Caco-2 (cell line): ENCODE measurements around the gene CASP5. TPM values are rescaled to one million over a fixed set of nuclear protein-coding genes. Genes with fewer than 3 reads are reported as not detected.

Experiments
- BruUV-seq: library from RNA; stranded (reverse); fragments of 400-500 nt; replicated peaks from 2 replicates; lab custom pipeline; 2021; lab: Mats Ljungman, UMichigan
- CTCF ChIA-PET: fragments of 300-600 bp; sonication (Branson Sonifier 250); formaldehyde crosslinking; loops from one replicate; lab custom pipeline; 2022; ENCODE audit warnings: antibody characterized with exemption; lab: Charles Lee
- POLR2A ChIA-PET: fragments of 300-600 bp; sonication (Branson Sonifier 250); formaldehyde crosslinking; loops from one replicate; lab custom pipeline; 2022; ENCODE audit warnings: antibody characterized with exemption; lab: Charles Lee
- DNase-seq, 2 experiments: peaks; one replicate each; pipeline versions ENCODE4 v3.0.0 to v3.0.0-alpha.2; 2020 to 2022
- H3K27me3 ChIP-seq: replicated peaks from 2 replicates; pipeline ENCODE4 v1.6.0; 2011; ENCODE audit warnings: low read length; ENCODE audit not compliant: control insufficient read depth, insufficient read depth
- H3K36me3 ChIP-seq: 2 replicates; pipeline ENCODE4 v1.5.1; 2011; ENCODE audit warnings: low read length; ENCODE audit not compliant: control insufficient read depth, insufficient read depth
- H3K4me1 ChIP-seq: fragments of 250-450 bp; sonication (Bioruptor Pico); 2 replicates; pipeline ENCODE4 v1.5.1; 2020; ENCODE audit warnings: mild to moderate bottlenecking
- H3K4me3 ChIP-seq: 2 replicates; pipeline ENCODE4 v1.5.1; 2011; ENCODE audit warnings: low read depth, mild to moderate bottlenecking, control low read depth, low read length
- H3K9me3 ChIP-seq: fragments of 250-450 bp; sonication (Bioruptor Pico); 2 replicates; pipeline ENCODE4 v1.5.1; 2020; ENCODE audit warnings: mild to moderate bottlenecking, moderate library complexity
- H3K27ac Mint-ChIP-seq: one replicate; pipeline ENCODE4 v1.8.0; 2022; ENCODE audit warnings: mixed read lengths; ENCODE audit not compliant: unreplicated experiment
- H3K27me3 Mint-ChIP-seq: one replicate; pipeline ENCODE4 v1.8.0; 2022; ENCODE audit warnings: mixed read lengths; ENCODE audit not compliant: insufficient read depth, unreplicated experiment
- H3K36me3 Mint-ChIP-seq: one replicate; pipeline ENCODE4 v1.8.0; 2022; ENCODE audit warnings: mild to moderate bottlenecking, mixed read lengths; ENCODE audit not compliant: insufficient read depth, unreplicated experiment
- H3K4me1 Mint-ChIP-seq: one replicate; pipeline ENCODE4 v1.8.0; 2022; ENCODE audit warnings: low read depth, mixed read lengths; ENCODE audit not compliant: unreplicated experiment
- H3K4me3 Mint-ChIP-seq: one replicate; pipeline ENCODE4 v1.8.0; 2022; ENCODE audit warnings: mild to moderate bottlenecking, moderate library complexity, mixed read lengths; ENCODE audit not compliant: unreplicated experiment
- H3K9me3 Mint-ChIP-seq: one replicate; pipeline ENCODE4 v1.8.0; 2022; ENCODE audit warnings: mixed read lengths; ENCODE audit not compliant: unreplicated experiment
- intact Hi-C: fragments of 100-400 bp; cut with micrococcal nuclease; formaldehyde crosslinking; loops from one replicate; pipeline ENCODE4 v1.10.0; 2022; ENCODE audit not compliant: unreplicated experiment
- total RNA-seq: library from RNA; stranded (reverse); gene quantifications from 2 replicates; pipeline ENCODE4 v1.2.3, GENCODE V29; 2022
- TF ChIP-seq, protein P1 (sequence below), 2 experiments: fragments of 200-600 bp in 1 of 2; IDR thresholded peaks; 1 replicate in 1 of 2; 2 replicates in 1 of 2; pipeline versions ENCODE4 v1.5.1 to v1.8.0; 2011 to 2022; ENCODE audit warnings: antibody characterized with exemption in 1 of 2, control low read depth in 1 of 2, inconsistent platforms in 1 of 2, low read depth in 1 of 2, low read length in 1 of 2, mild to moderate bottlenecking in 1 of 2, moderate library complexity in 1 of 2; ENCODE audit not compliant: insufficient read depth in 1 of 2, severe bottlenecking in 1 of 2, unreplicated experiment in 1 of 2

Gene CASP5
- total RNA-seq, 1 experiment from 2014 or later = 1.4 TPM

DNA sequence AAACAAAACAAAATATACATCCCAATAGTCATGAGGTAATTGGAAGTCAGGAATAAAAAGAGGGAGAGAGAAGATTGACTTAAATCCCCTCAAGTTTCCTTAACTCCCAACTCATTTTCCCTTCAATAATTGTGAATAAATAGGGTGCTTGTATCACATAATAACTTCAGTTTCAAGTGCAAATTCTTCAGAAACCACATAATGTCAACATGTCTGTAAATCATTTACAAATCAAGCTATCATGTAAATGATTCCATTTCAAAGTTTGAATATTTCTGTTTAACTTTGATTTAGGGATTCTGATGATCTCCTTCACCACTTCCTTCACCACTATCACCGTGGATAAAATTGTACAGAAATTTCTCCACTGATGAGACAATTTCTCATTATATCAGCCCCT lies 23.2 kb downstream of the CASP5 start:
- TF ChIP-seq, protein P1, sequence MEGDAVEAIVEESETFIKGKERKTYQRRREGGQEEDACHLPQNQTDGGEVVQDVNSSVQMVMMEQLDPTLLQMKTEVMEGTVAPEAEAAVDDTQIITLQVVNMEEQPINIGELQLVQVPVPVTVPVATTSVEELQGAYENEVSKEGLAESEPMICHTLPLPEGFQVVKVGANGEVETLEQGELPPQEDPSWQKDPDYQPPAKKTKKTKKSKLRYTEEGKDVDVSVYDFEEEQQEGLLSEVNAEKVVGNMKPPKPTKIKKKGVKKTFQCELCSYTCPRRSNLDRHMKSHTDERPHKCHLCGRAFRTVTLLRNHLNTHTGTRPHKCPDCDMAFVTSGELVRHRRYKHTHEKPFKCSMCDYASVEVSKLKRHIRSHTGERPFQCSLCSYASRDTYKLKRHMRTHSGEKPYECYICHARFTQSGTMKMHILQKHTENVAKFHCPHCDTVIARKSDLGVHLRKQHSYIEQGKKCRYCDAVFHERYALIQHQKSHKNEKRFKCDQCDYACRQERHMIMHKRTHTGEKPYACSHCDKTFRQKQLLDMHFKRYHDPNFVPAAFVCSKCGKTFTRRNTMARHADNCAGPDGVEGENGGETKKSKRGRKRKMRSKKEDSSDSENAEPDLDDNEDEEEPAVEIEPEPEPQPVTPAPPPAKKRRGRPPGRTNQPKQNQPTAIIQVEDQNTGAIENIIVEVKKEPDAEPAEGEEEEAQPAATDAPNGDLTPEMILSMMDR (IDR thresholded peaks at IDR 0.05; ENCODE audit: insufficient read depth in 1 of 2, low read depth in 1 of 2, low read length in 1 of 2, severe bottlenecking in 1 of 2, unreplicated experiment in 1 of 2) = no peak
- H3K27me3 Mint-ChIP-seq = no peaks in the 10 kb centered on the region
- intact Hi-C loops = loop anchor here (5.0 kb wide), 1 partner anchor 863 kb away; no protein-coding TSS in a partner anchor
- H3K9me3 Mint-ChIP-seq = peaks cover 26% of the 10 kb centered on the region
- CTCF ChIA-PET = no interaction called here
- H3K9me3 ChIP-seq = peaks cover 5% of the 10 kb centered on the region; the same call in 1 of the 2 replicates
- no peak overlapping the region for H3K4me3 ChIP-seq
- DNase-seq = no peak
- POLR2A ChIA-PET = no interaction called here
- H3K4me1 ChIP-seq = peaks cover 14% of the 10 kb centered on the region
- peaks cover 16% of the 10 kb centered on the region for H3K4me1 Mint-ChIP-seq
- no peaks in the 10 kb centered on the region for H3K27me3 ChIP-seq
- BruUV-seq = no TSS peak
- H3K36me3 Mint-ChIP-seq = peaks cover 5% of the 10 kb centered on the region
- no peaks in the 10 kb centered on the region for H3K36me3 ChIP-seq
- H3K27ac Mint-ChIP-seq = no peak overlapping the region
- H3K4me3 Mint-ChIP-seq = no peak overlapping the region

DNA sequence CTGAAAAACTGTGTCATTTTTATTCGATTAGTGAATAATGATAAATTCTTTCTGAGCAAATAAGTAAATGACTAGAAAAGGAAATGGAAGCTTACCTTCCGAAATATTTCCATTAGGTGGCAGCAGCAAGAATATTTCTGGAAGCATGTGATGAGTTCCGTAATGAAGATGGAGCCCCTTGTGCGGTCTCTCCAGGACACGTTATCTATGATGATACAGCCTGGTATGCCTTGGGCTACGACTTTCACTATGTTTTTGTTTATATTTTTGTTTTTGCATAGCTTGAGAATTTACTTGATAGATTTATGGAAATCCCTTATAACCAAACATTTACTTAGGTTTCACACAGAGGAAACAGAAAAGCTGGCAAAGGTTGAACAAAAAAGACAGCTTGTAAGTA lies 25.7 kb downstream of the CASP5 start:
- H3K36me3 ChIP-seq = no peaks in the 10 kb centered on the region
- H3K9me3 ChIP-seq = peaks cover 5% of the 10 kb centered on the region; the same call in 1 of the 2 replicates
- TF ChIP-seq, protein P1 (IDR thresholded peaks at IDR 0.05; ENCODE audit: insufficient read depth in 1 of 2, low read depth in 1 of 2, low read length in 1 of 2, severe bottlenecking in 1 of 2, unreplicated experiment in 1 of 2) = peak; percentile 29 to 46
- DNase-seq = peak in 1 of 2 experiments; percentile 38
- no TSS peak for BruUV-seq
- H3K9me3 Mint-ChIP-seq = peaks cover 31% of the 10 kb centered on the region
- ChIA-PET CTCF (interaction anchor here (0.6 to 1.1 kb wide), 2 partner anchors 28 to 388 kb away, joined by 3 read pairs; no protein-coding TSS in a partner anchor), POLR2A (no interaction called here)
- H3K27me3 ChIP-seq = no peaks in the 10 kb centered on the region
- peaks cover 16% of the 10 kb centered on the region for H3K4me1 Mint-ChIP-seq
- H3K27ac Mint-ChIP-seq = no peak overlapping the region
- H3K4me3 Mint-ChIP-seq = no peak overlapping the region
- intact Hi-C loops = loop anchor here (2.0 to 5.0 kb wide), 2 partner anchors 206 to 865 kb away; no protein-coding TSS in a partner anchor
- H3K4me3 ChIP-seq = no peak overlapping the region
- H3K4me1 ChIP-seq = peaks cover 8% of the 10 kb centered on the region; the same call in 1 of the 2 replicates
- H3K36me3 Mint-ChIP-seq = peaks cover 5% of the 10 kb centered on the region
- H3K27me3 Mint-ChIP-seq = no peaks in the 10 kb centered on the region

DNA sequence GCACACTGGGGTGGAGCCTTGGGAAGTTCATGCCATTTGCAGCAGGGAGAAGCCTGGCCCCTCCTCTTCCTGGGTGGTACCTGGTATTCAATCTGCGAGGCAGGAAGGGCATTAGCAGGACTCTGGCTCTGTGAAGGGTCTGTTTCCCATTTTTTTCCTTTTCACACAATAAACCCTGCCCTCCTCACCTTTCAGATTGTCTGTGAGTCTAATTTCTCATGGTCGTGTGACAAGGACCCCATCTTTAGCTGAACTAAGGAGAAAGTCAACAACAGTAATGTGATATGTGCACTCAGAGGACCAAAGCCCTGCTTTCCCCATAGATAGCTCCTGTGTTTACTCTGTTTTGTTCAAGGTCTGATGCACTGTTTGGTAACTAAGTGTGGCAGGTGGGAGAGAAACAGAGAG lies 28.0 kb downstream of the CASP5 start:
- H3K9me3 Mint-ChIP-seq = peaks cover 13% of the 10 kb centered on the region
- no TSS peak for BruUV-seq
- no peak overlapping the region for H3K27ac Mint-ChIP-seq
- POLR2A ChIA-PET = no interaction called here
- Histone ChIP-seq H3K27me3 (no peaks in the 10 kb centered on the region), H3K36me3 (no peaks in the 10 kb centered on the region), H3K9me3 (no peaks in the 10 kb centered on the region), H3K4me3 (no peak overlapping the region), H3K4me1 (no peaks in the 10 kb centered on the region)
- CTCF ChIA-PET = no interaction called here
- no peak for DNase-seq
- TF ChIP-seq, protein P1 (IDR thresholded peaks at IDR 0.05; ENCODE audit: insufficient read depth in 1 of 2, low read depth in 1 of 2, low read length in 1 of 2, severe bottlenecking in 1 of 2, unreplicated experiment in 1 of 2) = no peak
- intact Hi-C loops = loop anchor here (5.0 kb wide), 1 partner anchor 867 kb away; no protein-coding TSS in a partner anchor
- no peaks in the 10 kb centered on the region for H3K27me3 Mint-ChIP-seq
- H3K4me1 Mint-ChIP-seq = peaks cover 11% of the 10 kb centered on the region
- no peak overlapping the region for H3K4me3 Mint-ChIP-seq
- no peaks in the 10 kb centered on the region for H3K36me3 Mint-ChIP-seq
